HG02852 (cell line): ENCODE measurements around the gene AFAP1.
A peak's percentile ranks its signal among the peaks of the same experiment; 100 is the strongest.
"Not testable (repeated sequence)": the region's sequence is repeated elsewhere in the genome, so short reads cannot be mapped to it uniquely, and the experiment has no call there.

Source experiments
- ATAC-seq: cut with Tn5 transposase; IDR thresholded peaks from one replicate; pipeline ENCODE4 v1.9.1; 2021; ENCODE audit warnings: mild to moderate bottlenecking, moderate library complexity; ENCODE audit not compliant: unreplicated experiment

AFAP1 gene

GRCh38 chr4:7947927-7948326, 8.3 kb upstream of the AFAP1 start:
- ATAC-seq, result no peak

GRCh38 chr4:7945709-7946380, 6.2 kb upstream of the AFAP1 start:
- ATAC-seq, result no peak

GRCh38 chr4:7944599-7945220, 5.0 kb upstream of the AFAP1 start:
- no peak for ATAC-seq

GRCh38 chr4:7943688-7944087, 4.0 kb upstream of the AFAP1 start:
- not testable (repeated sequence) for ATAC-seq

- ATAC-seq, result no peak
These were observed 3.5 kb upstream of the AFAP1 start for GRCh38 chr4:7943211-7943610.

- ATAC-seq, result no peak
These were observed 2.4 kb upstream of the AFAP1 start for GRCh38 chr4:7941965-7942496.

- no peak for ATAC-seq
These were observed 1.7 kb upstream of the AFAP1 start for GRCh38 chr4:7941111-7941964.

GRCh38 chr4:7938609-7939376, 868 bp downstream of the AFAP1 start:
- ATAC-seq, result peak; percentile 5

- no peak for ATAC-seq
These were observed 1.4 kb downstream of the AFAP1 start for GRCh38 chr4:7938266-7938608.

- ATAC-seq, result no peak
These were observed 2.7 kb downstream of the AFAP1 start for GRCh38 chr4:7937006-7937405.

- no peak for ATAC-seq
These were observed 5.8 kb downstream of the AFAP1 start for GRCh38 chr4:7933651-7934510.

- no peak for ATAC-seq
These were observed 7.4 kb downstream of the AFAP1 start for GRCh38 chr4:7932287-7932686.

- ATAC-seq, result no peak
These were observed 10.3 kb downstream of the AFAP1 start for GRCh38 chr4:7929118-7929951.

- ATAC-seq, result no peak
These were observed 10.9 kb downstream of the AFAP1 start for GRCh38 chr4:7928711-7929110.

- ATAC-seq, result no peak
These were observed 12.8 kb downstream of the AFAP1 start for GRCh38 chr4:7926822-7927221.

- ATAC-seq, result no peak
These were observed 15.1 kb downstream of the AFAP1 start for GRCh38 chr4:7924570-7924969.

GRCh38 chr4:7924163-7924562, 15.5 kb downstream of the AFAP1 start:
- ATAC-seq, result no peak

- ATAC-seq, result no peak
These were observed 17.2 kb downstream of the AFAP1 start for GRCh38 chr4:7922466-7922865.

GRCh38 chr4:7918981-7919380, 20.7 kb downstream of the AFAP1 start:
- ATAC-seq, result no peak
